ENCODE results near the gene SMCHD1. TPM values are rescaled to one million over a fixed set of nuclear protein-coding genes. Genes with fewer than 3 reads are reported as not detected.
"Not testable (repeated sequence)": the region's sequence is repeated elsewhere in the genome, so short reads cannot be mapped to it uniquely, and the experiment has no call there.

The SMCHD1 gene
- polyA plus RNA-seq, 2 of the 4 experiments (the other 2 are of a cell fraction), result 15.5 to 25.5 TPM

DNA sequence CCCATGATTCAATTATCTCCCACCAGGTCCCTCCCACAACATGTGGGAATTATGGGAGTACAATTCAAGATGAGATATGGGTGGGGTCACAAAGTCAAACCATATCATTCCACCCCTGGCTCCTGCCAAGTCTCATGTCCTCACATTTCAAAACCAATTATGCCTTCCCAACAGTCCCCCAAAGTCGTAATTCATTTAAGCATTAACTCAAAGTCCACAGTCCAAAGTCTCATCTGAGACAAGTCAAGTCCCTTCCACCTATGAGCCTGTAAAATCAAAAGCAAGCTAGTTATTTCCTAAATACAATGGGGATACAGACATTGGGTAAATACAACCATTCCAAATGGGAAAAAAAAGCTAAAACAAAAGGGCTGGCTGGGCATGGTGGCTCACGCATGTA is 153.1 kb downstream of the SMCHD1 start:
- not testable (repeated sequence) for H3K27ac ChIP-seq; FAIRE-seq; H3K4me2 ChIP-seq; ATAC-seq; H3K9me3 ChIP-seq; DNase-seq (ENCODE audit: low read depth in 1 of 2, low spot score in 1 of 2); H3K4me1 ChIP-seq; H3K4me3 ChIP-seq
- ChIA-PET CTCF (interaction anchor here (0.7 kb wide), 1 partner anchor 48 kb away, joined by 4 read pairs; no protein-coding TSS in a partner anchor), POLR2A (interaction anchor here (0.6 kb wide), 1 partner anchor 640 kb away, joined by 4 read pairs; no protein-coding TSS in a partner anchor)
- 70% methylated on average over 2 of the region's 2 CpGs for WGBS (ENCODE audit: missing lambda C conversion rate)

DNA sequence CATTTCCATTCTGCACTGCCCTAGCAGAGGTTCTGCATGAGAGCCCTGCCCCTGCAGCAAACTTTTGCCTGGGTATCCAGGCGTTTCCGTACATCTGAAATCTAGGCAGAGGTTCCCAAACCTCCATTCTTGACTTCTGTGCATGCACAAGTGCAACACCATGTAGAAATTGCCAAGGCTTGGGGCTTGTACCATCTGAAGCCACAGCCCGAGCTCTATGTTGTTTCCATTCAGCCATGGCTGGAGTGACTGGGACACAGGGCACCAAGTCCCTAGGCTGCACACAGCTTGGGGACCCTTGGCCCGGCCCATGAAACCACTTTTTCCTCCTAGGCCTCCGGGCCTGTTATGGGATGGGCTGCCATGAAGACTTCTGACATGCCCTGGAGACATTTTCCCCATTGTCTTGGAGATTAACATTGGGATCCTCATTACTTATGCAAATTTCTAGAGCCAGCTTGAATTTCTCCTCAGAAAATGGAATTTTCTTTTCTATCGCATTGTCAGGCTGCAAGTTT is 154.2 kb downstream of the SMCHD1 start:
- H3K4me3 ChIP-seq; H3K4me1 ChIP-seq; ATAC-seq; DNase-seq (ENCODE audit: low read depth in 1 of 2, low spot score in 1 of 2); FAIRE-seq; H3K9me3 ChIP-seq; H3K4me2 ChIP-seq; POLR2A ChIA-PET; CTCF ChIA-PET; H3K27ac ChIP-seq: not testable (repeated sequence)
- peak; percentile 35 for TF ChIP-seq ZFP36 (IDR thresholded peaks at IDR 0.05; ENCODE audit: borderline replicate concordance, partially characterized antibody)
- 89% methylated on average over 6 of the region's 6 CpGs for WGBS (ENCODE audit: missing lambda C conversion rate)

DNA sequence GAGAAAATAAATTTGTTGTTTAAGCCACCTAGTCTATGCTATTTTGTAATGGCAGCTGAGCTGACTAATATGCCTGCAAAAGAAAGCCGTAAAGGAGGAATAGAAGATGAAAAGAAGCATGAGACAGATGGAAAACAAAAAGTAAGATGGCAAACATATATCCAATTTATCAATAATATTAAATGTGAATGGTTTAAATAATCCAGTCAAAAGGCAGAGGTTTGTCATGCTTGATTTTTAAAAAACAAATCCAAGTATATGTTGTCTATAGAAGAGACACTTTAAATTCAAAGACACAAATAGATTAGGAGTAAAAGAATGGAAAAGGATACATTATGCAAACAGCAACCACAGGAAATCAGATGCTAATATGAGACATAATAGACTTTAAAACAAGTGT is 155.9 kb downstream of the SMCHD1 start:
- no peak for ATAC-seq
- WGBS (ENCODE audit: missing lambda C conversion rate), result 32% methylated on average over 1 of the region's 1 CpG
- ChIA-PET POLR2A (no interaction called here), CTCF (no interaction called here)
- no peak for FAIRE-seq
- no peak for DNase-seq (ENCODE audit: low read depth in 1 of 2, low spot score in 1 of 2)
- Histone ChIP-seq H3K4me3 (no peak overlapping the region), H3K4me2 (no peak overlapping the region), H3K4me1 (no peaks in the 10 kb centered on the region), H3K9me3 (peaks cover 9% of the 10 kb centered on the region; the same call in 2 of the 3 replicates), H3K27ac (no peak overlapping the region)
- TF ChIP-seq ZNF302 (CRISPR knock-in tag; IDR thresholded peaks at IDR 0.05) (no peak), CEBPB (IDR thresholded peaks at IDR 0.05) (no peak), CHD2 (IDR thresholded peaks at IDR 0.05; ENCODE audit: low read length, partially characterized antibody) (no peak), HOXA7 (CRISPR knock-in tag; IDR thresholded peaks at IDR 0.05) (no peak), PHF8 (IDR thresholded peaks at IDR 0.05; ENCODE audit: borderline replicate concordance, low read depth) (no peak), ESRRA (IDR thresholded peaks at IDR 0.05; ENCODE audit: borderline replicate concordance, low read length) (no peak), RARB (CRISPR knock-in tag; IDR thresholded peaks at IDR 0.05) (no peak), RCOR1 (IDR thresholded peaks at IDR 0.05; ENCODE audit: low read depth, low read length) (no peak), KDM5A (IDR thresholded peaks at IDR 0.05) (no peak)
- TF ChIP-seq, protein P1, sequence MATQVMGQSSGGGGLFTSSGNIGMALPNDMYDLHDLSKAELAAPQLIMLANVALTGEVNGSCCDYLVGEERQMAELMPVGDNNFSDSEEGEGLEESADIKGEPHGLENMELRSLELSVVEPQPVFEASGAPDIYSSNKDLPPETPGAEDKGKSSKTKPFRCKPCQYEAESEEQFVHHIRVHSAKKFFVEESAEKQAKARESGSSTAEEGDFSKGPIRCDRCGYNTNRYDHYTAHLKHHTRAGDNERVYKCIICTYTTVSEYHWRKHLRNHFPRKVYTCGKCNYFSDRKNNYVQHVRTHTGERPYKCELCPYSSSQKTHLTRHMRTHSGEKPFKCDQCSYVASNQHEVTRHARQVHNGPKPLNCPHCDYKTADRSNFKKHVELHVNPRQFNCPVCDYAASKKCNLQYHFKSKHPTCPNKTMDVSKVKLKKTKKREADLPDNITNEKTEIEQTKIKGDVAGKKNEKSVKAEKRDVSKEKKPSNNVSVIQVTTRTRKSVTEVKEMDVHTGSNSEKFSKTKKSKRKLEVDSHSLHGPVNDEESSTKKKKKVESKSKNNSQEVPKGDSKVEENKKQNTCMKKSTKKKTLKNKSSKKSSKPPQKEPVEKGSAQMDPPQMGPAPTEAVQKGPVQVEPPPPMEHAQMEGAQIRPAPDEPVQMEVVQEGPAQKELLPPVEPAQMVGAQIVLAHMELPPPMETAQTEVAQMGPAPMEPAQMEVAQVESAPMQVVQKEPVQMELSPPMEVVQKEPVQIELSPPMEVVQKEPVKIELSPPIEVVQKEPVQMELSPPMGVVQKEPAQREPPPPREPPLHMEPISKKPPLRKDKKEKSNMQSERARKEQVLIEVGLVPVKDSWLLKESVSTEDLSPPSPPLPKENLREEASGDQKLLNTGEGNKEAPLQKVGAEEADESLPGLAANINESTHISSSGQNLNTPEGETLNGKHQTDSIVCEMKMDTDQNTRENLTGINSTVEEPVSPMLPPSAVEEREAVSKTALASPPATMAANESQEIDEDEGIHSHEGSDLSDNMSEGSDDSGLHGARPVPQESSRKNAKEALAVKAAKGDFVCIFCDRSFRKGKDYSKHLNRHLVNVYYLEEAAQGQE (IDR thresholded peaks at IDR 0.05), result no peak

DNA sequence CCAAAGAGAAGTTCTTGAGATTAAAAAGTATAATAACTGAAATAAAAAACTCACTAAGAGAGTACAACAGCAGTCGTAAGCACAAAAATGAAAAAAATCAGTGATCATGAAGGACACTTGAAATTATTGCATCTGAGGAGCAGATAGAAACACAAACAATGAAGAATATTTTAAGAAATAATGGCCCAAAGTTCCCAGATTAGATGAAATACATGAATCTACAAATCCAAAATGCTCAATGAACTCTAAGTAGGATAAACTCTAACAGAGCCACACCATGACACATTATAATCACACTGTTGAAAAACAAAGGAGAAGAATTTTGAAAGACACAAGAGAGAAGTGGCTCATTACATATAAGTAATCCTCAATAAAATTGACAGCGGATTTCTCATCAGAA is 159.4 kb downstream of the SMCHD1 start:
- ChIA-PET POLR2A (no interaction called here), CTCF (no interaction called here)
- no peak for TF ChIP-seq HEYL (CRISPR knock-in tag; IDR thresholded peaks at IDR 0.05)
- TF ChIP-seq CHD2 (IDR thresholded peaks at IDR 0.05; ENCODE audit: low read length, partially characterized antibody), result no peak
- no peak for TF ChIP-seq FOSL2 (IDR thresholded peaks at IDR 0.05)
- TF ChIP-seq FOSL2 (CRISPR knock-in tag; IDR thresholded peaks at IDR 0.05), result no peak
- TF ChIP-seq CHD4 (IDR thresholded peaks at IDR 0.05; ENCODE audit: borderline replicate concordance), result no peak
- Histone ChIP-seq H3K4me3 (no peak overlapping the region), H3K4me1 (no peaks in the 10 kb centered on the region), H3K27ac (no peak overlapping the region), H3K4me2 (no peak overlapping the region), H3K9me3 (peaks cover 9% of the 10 kb centered on the region; the same call in 2 of the 3 replicates)
- DNase-seq (ENCODE audit: low read depth in 1 of 2, low spot score in 1 of 2), result no peak
- no peak for FAIRE-seq
- 19% methylated on average over 2 of the region's 2 CpGs for WGBS (ENCODE audit: missing lambda C conversion rate)
- no peak for ATAC-seq

All from A549 (cell line).